HepG2 (cell line): ENCODE results near the gene MRGPRF. TPM values are rescaled to one million over a fixed set of nuclear protein-coding genes. Genes with fewer than 3 reads are reported as not detected.

ENCODE experiments used
- ATAC-seq: fragments of 200-7000 bp; cut with Tn5 transposase; 3 replicates; pipeline ENCODE4 v1.9.1; 2020; ENCODE audit warnings: mild to moderate bottlenecking, moderate library complexity
- BruUV-seq: library from RNA; stranded (reverse); fragments of 400-500 nt; replicated peaks from 2 replicates; lab custom pipeline; 2021; lab: Mats Ljungman, UMichigan
- CTCF ChIA-PET: fragments of 300-600 bp; formaldehyde crosslinking; extraction: SDS; loops from one replicate; lab custom pipeline; 2021; ENCODE audit warnings: low total read pairs, inconsistent platforms, low intra/inter-chr PET ratio; lab: Yijun Ruan, JAX
- POLR2A ChIA-PET: fragments of 350-600 bp; sonication (Branson Sonifier 250); formaldehyde crosslinking; loops from one replicate; lab custom pipeline; 2020; ENCODE audit warnings: antibody characterized with exemption, inconsistent platforms; lab: Yijun Ruan, JAX
- DNase-seq: peaks from one replicate; pipeline ENCODE4 v3.0.0-alpha.2; 2015; ENCODE audit warnings: low spot score
- FAIRE-seq: peaks from 3 replicates; lab custom pipeline; 2011; peaks lifted over from hg19 to GRCh38; lab: Jason Lieb, UNC
- H2AFZ ChIP-seq: one replicate; pipeline ENCODE4 v1.6.1; 2011; ENCODE audit warnings: low read length, inconsistent platforms
- H3K27ac ChIP-seq: fragments of 300-600 bp; 3 replicates; pipeline ENCODE4 v1.8.0; 2011; ENCODE audit warnings: mixed run types, mild to moderate bottlenecking, mixed read lengths, low read length, inconsistent platforms; ENCODE audit not compliant: insufficient read depth; ENCODE audit errors: extremely low read length
- H3K27me3 ChIP-seq, 2 experiments: fragments of 200-600 bp in 1 of 2; 2 replicates in 1 of 2; 3 replicates in 1 of 2; pipeline versions ENCODE4 v1.6.0 to v1.8.0; 2011; ENCODE audit warnings: low read length in 2 of 2, mild to moderate bottlenecking in 2 of 2, moderate library complexity in 2 of 2, inconsistent platforms in 1 of 2; ENCODE audit not compliant: insufficient read depth in 2 of 2, control insufficient read depth in 1 of 2
- H3K36me3 ChIP-seq, 2 experiments: fragments of 200-600 bp in 1 of 2; replicated peaks in 1 of 2; 2 replicates in 1 of 2; 3 replicates in 1 of 2; pipeline versions ENCODE4 v1.5.1 to v1.8.0; 2011; ENCODE audit warnings: low read length in 2 of 2, inconsistent platforms in 1 of 2; ENCODE audit not compliant: insufficient read depth in 2 of 2, control insufficient read depth in 1 of 2
- H3K4me1 ChIP-seq: 2 replicates; pipeline ENCODE4 v1.5.1; 2012; ENCODE audit warnings: low read length, inconsistent platforms; ENCODE audit not compliant: insufficient read depth
- H3K4me2 ChIP-seq: 2 replicates; pipeline ENCODE4 v1.6.0; 2011; ENCODE audit warnings: low read depth, low read length, inconsistent platforms
- H3K4me3 ChIP-seq, 3 experiments: fragments of 200-600 bp in 1 of 3; sonication (generic), shearing (Covaris generic) in 1 of 3; replicated peaks in 1 of 3; 2 replicates each; pipeline ENCODE4 v1.5.1; 2011 to 2016; ENCODE audit warnings: low read length in 3 of 3, inconsistent platforms in 2 of 3, low read depth in 2 of 3, mild to moderate bottlenecking in 2 of 3, control low read depth in 1 of 3, mixed read lengths in 1 of 3; ENCODE audit not compliant: insufficient read depth in 1 of 3
- H3K79me2 ChIP-seq: one replicate; pipeline ENCODE4 v1.6.1; 2011; ENCODE audit warnings: low read length, inconsistent platforms; ENCODE audit not compliant: insufficient read depth
- H3K9ac ChIP-seq: 2 replicates; pipeline ENCODE4 v1.6.0; 2011; ENCODE audit warnings: mild to moderate bottlenecking, low read depth, low read length, inconsistent platforms; ENCODE audit not compliant: insufficient read depth
- H3K9me3 ChIP-seq: 2 replicates; pipeline ENCODE4 v1.5.1; 2012; ENCODE audit warnings: mild to moderate bottlenecking, low read length
- H4K20me1 ChIP-seq: 2 replicates; pipeline ENCODE4 v1.6.0; 2011; ENCODE audit warnings: inconsistent platforms, mild to moderate bottlenecking, low read length, moderate library complexity; ENCODE audit not compliant: insufficient read depth
- GATA4 ChIP-seq: sonication (generic); IDR thresholded peaks from 2 replicates; pipeline ENCODE4 v1.6.1; 2016; ENCODE audit warnings: antibody characterized with exemption, low read depth, borderline replicate concordance
- GFI1 ChIP-seq: sonication (generic); formaldehyde crosslinking; IDR thresholded peaks from 2 replicates; pipeline ENCODE4 v1.5.0; 2020; ENCODE audit warnings: missing genetic modification reagents, mild to moderate bottlenecking, borderline replicate concordance
- SKI ChIP-seq: fragments of 450-650 bp; IDR thresholded peaks from one replicate; pipeline ENCODE4 v1.6.1; 2018; ENCODE audit warnings: mild to moderate bottlenecking; ENCODE audit not compliant: partially characterized antibody
- ZBTB21 ChIP-seq: sonication (generic); formaldehyde crosslinking; IDR thresholded peaks from 2 replicates; pipeline ENCODE4 v1.4.0; 2020; ENCODE audit warnings: missing genetic modification reagents
- ZNF230 ChIP-seq: sonication (generic); formaldehyde crosslinking; IDR thresholded peaks from 2 replicates; pipeline ENCODE4 v1.4.0; 2020; ENCODE audit warnings: mild to moderate bottlenecking, missing genetic modification reagents
- ZNF775 ChIP-seq: sonication (generic); formaldehyde crosslinking; IDR thresholded peaks from 2 replicates; pipeline ENCODE4 v1.4.0; 2020; ENCODE audit warnings: missing genetic modification reagents, mild to moderate bottlenecking, moderate library complexity, borderline replicate concordance
- ZNF839 ChIP-seq: sonication (generic); formaldehyde crosslinking; IDR thresholded peaks from 2 replicates; pipeline ENCODE4 v1.4.0; 2020; ENCODE audit warnings: missing genetic modification reagents, mild to moderate bottlenecking, borderline replicate concordance
- WGBS: methylation state at CpG from one replicate; pipeline ENCODE4 v1.1.6; 2017; ENCODE audit warnings: low lambda C conversion rate; 5-methylcytosine and 5-hydroxymethylcytosine counted together
- in situ Hi-C: cut with HindIII; loops from 2 replicates; pipeline ENCODE4 v1.10.0; 2017; ENCODE audit warnings: low pct_unique_long_range_greater_than_20kb; ENCODE audit not compliant: extremely low pct_ligation_motif_present
- intact Hi-C: fragments of 100-400 bp; cut with micrococcal nuclease; formaldehyde crosslinking; loops from one replicate; pipeline ENCODE4 v1.10.0; 2022; ENCODE audit not compliant: unreplicated experiment
- polyA plus RNA-seq, 8 experiments: library from polyadenylated mRNA; depleted of rRNA in 3 of 8; stranded (reverse) in 7 of 8; unstranded in 1 of 8; fragments of >200 nt; fragmentation: Illumina TruSeq in 4 of 8; extraction: Trizol in 4 of 8; gene quantifications; 2 replicates each; pipeline versions ENCODE4 v1.2.1 to v1.2.3, GENCODE V29; 2011 to 2016; ENCODE audit warnings: low read depth in 4 of 8, missing spikeins in 1 of 8, mixed read lengths in 1 of 8; ENCODE audit not compliant: insufficient read depth in 1 of 8
- total RNA-seq, 5 experiments: library from RNA; depleted of rRNA; stranded (reverse); fragments of >200 nt; fragmentation: Illumina TruSeq; extraction: Trizol; gene quantifications; 2 replicates each; pipeline ENCODE4 v1.2.3, GENCODE V29; 2016; ENCODE audit warnings: low read depth in 1 of 5
- TF ChIP-seq, protein P1 (sequence below): IDR thresholded peaks from 2 replicates; pipeline ENCODE4 v1.6.1; 2018; ENCODE audit warnings: missing genetic modification reagents
- TF ChIP-seq, protein P2 (sequence below): IDR thresholded peaks from 2 replicates; pipeline ENCODE4 v1.6.1; 2016; ENCODE audit warnings: missing biosample characterization, missing genetic modification reagents, low read depth
- TF ChIP-seq, protein P3 (sequence below): sonication (generic); formaldehyde crosslinking; IDR thresholded peaks from 2 replicates; pipeline ENCODE4 v1.4.0; 2020; ENCODE audit warnings: mild to moderate bottlenecking, missing genetic modification reagents
- TF ChIP-seq, protein P4 (sequence below): sonication (generic); formaldehyde crosslinking; conservative IDR thresholded peaks from 2 replicates; pipeline ENCODE4 v1.4.0; 2020; ENCODE audit warnings: missing genetic modification reagents
- TF ChIP-seq, protein P5 (sequence below), 2 experiments: sonication (generic) in 1 of 2; formaldehyde crosslinking in 1 of 2; IDR thresholded peaks; 2 replicates each; pipeline versions ENCODE4 v1.4.0 to v1.6.1; 2016 to 2020; ENCODE audit warnings: borderline replicate concordance in 1 of 2, low read depth in 1 of 2, mild to moderate bottlenecking in 1 of 2, missing genetic modification reagents in 1 of 2

Gene MRGPRF
- total and polyA plus RNA-seq, 2 of the 13 experiments (the other 11 are each of a cell fraction or from before 2014, with no cell fraction given): not detected

DNA sequence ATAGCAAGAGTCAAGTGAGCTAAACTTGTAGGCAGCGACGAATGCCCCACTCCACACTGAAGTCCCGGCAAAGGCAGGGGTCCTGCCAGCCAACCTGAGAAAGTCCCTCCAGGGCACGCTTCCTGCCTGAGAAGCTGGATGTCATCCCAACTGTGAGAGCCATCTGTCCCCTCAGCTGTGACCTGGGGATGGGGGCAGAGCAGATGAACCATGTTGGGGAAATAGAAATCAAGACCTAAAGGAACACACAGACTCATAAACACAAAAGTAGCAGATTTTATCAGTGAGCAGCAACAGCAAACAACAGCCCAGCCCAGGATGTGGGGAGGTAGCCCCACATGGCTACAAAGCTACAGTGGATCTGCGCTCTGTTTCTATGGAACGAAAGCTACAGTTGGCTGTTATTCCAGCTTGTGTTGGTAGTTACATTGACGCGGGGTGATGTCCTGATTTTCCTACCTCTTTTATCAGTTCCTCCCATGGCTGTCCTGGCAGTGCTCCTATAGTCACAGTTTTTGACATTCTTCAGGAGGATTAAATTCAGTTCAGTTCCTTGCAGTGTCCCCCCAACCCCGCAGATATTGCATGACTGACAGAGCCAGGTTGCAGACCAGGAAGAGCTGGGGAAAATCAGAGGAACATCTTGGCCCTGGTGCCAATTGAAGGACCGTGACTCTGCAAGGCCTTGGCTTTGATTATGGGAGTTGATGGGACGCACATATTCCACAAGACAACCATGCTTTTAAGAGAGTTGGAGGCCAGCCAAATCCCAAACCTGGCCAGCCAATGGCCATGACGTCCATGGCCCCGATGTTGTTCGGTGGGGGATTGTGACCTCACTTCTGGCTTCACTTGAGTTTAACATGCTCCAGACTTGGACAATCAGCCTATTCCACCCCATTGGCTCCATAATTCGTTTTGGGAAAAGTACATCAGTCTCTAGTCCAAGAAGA, 46.9 kb downstream of the MRGPRF start:
- CTCF ChIA-PET: no interaction called here
- no peaks in the 10 kb centered on the region for H3K36me3 ChIP-seq
- no peak for ATAC-seq
- in situ Hi-C loops: no loop called here
- WGBS: 55% methylated on average over 15 of the region's 15 CpGs
- POLR2A ChIA-PET: no interaction called here
- no peaks in the 10 kb centered on the region for H4K20me1 ChIP-seq
- H2AFZ ChIP-seq: no peak overlapping the region
- FAIRE-seq: no peak
- peaks cover 0 to 13% of the 10 kb centered on the region in 2 experiments; a peak in 3 of 5 replicates for H3K27me3 ChIP-seq
- H3K79me2 ChIP-seq: no peaks in the 10 kb centered on the region
- no peaks in the 10 kb centered on the region for H3K9me3 ChIP-seq
- no peak overlapping the region for H3K4me3 ChIP-seq
- no peak overlapping the region for H3K27ac ChIP-seq
- no peaks in the 10 kb centered on the region for H3K4me1 ChIP-seq
- no peak overlapping the region for H3K4me2 ChIP-seq
- intact Hi-C loops: no loop called here
- no peak for DNase-seq
- no peak overlapping the region for H3K9ac ChIP-seq
- no TSS peak for BruUV-seq
- TF ChIP-seq, protein P1, sequence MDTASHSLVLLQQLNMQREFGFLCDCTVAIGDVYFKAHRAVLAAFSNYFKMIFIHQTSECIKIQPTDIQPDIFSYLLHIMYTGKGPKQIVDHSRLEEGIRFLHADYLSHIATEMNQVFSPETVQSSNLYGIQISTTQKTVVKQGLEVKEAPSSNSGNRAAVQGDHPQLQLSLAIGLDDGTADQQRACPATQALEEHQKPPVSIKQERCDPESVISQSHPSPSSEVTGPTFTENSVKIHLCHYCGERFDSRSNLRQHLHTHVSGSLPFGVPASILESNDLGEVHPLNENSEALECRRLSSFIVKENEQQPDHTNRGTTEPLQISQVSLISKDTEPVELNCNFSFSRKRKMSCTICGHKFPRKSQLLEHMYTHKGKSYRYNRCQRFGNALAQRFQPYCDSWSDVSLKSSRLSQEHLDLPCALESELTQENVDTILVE (CRISPR knock-in tag): no peak
- no peak for TF ChIP-seq GFI1 (CRISPR knock-in tag)
- TF ChIP-seq, protein P2, sequence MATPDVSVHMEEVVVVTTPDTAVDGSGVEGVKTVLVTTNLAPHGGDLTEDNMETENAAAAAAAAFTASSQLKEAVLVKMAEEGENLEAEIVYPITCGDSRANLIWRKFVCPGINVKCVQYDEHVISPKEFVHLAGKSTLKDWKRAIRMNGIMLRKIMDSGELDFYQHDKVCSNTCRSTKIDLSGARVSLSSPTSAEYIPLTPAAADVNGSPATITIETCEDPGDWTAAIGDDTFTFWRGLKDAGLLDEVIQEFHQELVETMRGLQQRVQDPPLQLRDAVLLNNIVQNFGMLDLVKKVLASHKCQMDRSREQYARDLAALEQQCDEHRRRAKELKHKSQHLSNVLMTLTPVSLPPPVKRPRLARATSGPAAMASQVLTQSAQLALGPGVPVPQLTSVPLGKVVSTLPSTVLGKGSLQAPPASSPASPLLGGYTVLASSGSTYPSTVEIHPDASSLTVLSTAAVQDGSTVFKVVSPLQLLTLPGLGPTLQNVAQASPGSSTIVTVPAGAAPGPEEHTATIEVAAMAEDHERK: no peak
- TF ChIP-seq ZNF839 (CRISPR knock-in tag): no peak
- TF ChIP-seq, protein P3, sequence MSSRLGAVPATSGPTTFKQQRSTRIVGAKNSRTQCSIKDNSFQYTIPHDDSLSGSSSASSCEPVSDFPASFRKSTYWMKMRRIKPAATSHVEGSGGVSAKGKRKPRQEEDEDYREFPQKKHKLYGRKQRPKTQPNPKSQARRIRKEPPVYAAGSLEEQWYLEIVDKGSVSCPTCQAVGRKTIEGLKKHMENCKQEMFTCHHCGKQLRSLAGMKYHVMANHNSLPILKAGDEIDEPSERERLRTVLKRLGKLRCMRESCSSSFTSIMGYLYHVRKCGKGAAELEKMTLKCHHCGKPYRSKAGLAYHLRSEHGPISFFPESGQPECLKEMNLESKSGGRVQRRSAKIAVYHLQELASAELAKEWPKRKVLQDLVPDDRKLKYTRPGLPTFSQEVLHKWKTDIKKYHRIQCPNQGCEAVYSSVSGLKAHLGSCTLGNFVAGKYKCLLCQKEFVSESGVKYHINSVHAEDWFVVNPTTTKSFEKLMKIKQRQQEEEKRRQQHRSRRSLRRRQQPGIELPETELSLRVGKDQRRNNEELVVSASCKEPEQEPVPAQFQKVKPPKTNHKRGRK (CRISPR knock-in tag): no peak
- TF ChIP-seq, protein P4, sequence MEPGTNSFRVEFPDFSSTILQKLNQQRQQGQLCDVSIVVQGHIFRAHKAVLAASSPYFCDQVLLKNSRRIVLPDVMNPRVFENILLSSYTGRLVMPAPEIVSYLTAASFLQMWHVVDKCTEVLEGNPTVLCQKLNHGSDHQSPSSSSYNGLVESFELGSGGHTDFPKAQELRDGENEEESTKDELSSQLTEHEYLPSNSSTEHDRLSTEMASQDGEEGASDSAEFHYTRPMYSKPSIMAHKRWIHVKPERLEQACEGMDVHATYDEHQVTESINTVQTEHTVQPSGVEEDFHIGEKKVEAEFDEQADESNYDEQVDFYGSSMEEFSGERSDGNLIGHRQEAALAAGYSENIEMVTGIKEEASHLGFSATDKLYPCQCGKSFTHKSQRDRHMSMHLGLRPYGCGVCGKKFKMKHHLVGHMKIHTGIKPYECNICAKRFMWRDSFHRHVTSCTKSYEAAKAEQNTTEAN (CRISPR knock-in tag): no peak
- TF ChIP-seq ZNF775 (CRISPR knock-in tag): no peak
- TF ChIP-seq SKI: no peak
- TF ChIP-seq ZNF230 (CRISPR knock-in tag): no peak
- TF ChIP-seq ZBTB21 (CRISPR knock-in tag): no peak
- TF ChIP-seq GATA4: no peak
- TF ChIP-seq, protein P5, sequence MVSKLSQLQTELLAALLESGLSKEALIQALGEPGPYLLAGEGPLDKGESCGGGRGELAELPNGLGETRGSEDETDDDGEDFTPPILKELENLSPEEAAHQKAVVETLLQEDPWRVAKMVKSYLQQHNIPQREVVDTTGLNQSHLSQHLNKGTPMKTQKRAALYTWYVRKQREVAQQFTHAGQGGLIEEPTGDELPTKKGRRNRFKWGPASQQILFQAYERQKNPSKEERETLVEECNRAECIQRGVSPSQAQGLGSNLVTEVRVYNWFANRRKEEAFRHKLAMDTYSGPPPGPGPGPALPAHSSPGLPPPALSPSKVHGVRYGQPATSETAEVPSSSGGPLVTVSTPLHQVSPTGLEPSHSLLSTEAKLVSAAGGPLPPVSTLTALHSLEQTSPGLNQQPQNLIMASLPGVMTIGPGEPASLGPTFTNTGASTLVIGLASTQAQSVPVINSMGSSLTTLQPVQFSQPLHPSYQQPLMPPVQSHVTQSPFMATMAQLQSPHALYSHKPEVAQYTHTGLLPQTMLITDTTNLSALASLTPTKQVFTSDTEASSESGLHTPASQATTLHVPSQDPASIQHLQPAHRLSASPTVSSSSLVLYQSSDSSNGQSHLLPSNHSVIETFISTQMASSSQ (IDR thresholded peaks at IDR 0.05; ENCODE audit: low read depth): no peak
- TF ChIP-seq, protein P5 (CRISPR knock-in tag; IDR thresholded peaks at IDR 0.05; ENCODE audit: borderline replicate concordance): no peak
